Activated CD4-positive, alpha-beta T cell treated with anti-CD3 and anti-CD28 coated beads, Interleukin-2, amount 50 U/mL, for 48 hours (primary cell): ENCODE results near the gene CPN2.

Experiments used
- DNase-seq, 2 experiments: peaks; one replicate each; pipeline ENCODE4 v3.0.0-alpha.2; 2020

Gene CPN2

DNA sequence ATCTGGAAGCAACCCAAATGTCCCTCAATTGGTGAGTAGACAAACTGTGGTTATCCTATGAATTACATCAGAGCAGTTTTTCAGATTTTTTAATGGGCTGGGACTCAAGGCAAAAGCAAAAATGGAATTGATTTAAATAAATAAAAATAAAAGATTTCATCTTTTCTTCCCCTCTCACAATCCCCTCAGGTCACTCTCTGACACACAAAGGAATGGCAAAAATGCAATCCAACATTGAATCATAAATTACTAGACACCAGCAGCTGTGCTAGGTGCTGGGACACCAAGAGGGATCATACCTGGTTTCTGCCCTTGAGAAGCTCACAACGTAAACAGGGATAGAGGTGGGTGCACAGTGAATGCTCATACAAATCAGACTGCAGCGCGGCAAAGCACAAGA is 58.8 kb downstream of the CPN2 start:
- no peak for DNase-seq
